ENCODE results near the gene ZNF655. TPM values are rescaled to one million over a fixed set of nuclear protein-coding genes. Genes with fewer than 3 reads are reported as not detected.

Gene ZNF655
- total RNA-seq, 1 experiment from 2014 or later = not detected

GRCh38 chr7:99531354-99531765 lies 27.1 kb upstream of the ZNF655 start:
- H3K4me1 Mint-ChIP-seq (ENCODE audit: low read depth, unreplicated experiment) = no peaks in the 10 kb centered on the region

DNA sequence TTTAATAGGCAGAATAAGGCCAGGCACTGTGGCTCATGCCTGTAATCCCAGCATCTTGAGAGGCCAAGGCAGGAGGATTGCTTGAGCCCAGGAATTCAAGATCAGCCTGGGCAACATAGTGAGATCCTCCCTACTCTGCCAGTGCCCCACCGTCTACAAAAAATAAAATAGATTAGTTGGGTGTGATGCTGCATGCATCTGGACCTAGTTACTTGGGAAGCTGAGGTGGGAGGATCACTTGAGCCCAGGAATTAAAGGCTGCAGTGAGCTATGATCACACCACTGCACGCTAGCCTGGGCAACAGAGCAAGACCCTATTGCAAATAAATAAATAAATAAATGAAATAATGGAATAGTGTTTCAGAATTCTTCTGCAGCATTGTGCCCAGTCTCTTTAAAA lies 22.8 kb upstream of the ZNF655 start:
- H3K27ac Mint-ChIP-seq (ENCODE audit: unreplicated experiment) = no peak overlapping the region
- no peaks in the 10 kb centered on the region for H3K4me1 Mint-ChIP-seq (ENCODE audit: low read depth, unreplicated experiment)
- peaks cover 12% of the 10 kb centered on the region for H3K9me3 Mint-ChIP-seq (ENCODE audit: low read depth, unreplicated experiment)
- TF ChIP-seq, protein P1, sequence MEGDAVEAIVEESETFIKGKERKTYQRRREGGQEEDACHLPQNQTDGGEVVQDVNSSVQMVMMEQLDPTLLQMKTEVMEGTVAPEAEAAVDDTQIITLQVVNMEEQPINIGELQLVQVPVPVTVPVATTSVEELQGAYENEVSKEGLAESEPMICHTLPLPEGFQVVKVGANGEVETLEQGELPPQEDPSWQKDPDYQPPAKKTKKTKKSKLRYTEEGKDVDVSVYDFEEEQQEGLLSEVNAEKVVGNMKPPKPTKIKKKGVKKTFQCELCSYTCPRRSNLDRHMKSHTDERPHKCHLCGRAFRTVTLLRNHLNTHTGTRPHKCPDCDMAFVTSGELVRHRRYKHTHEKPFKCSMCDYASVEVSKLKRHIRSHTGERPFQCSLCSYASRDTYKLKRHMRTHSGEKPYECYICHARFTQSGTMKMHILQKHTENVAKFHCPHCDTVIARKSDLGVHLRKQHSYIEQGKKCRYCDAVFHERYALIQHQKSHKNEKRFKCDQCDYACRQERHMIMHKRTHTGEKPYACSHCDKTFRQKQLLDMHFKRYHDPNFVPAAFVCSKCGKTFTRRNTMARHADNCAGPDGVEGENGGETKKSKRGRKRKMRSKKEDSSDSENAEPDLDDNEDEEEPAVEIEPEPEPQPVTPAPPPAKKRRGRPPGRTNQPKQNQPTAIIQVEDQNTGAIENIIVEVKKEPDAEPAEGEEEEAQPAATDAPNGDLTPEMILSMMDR (IDR thresholded peaks at IDR 0.05; ENCODE audit: unreplicated experiment) = no peak
- H3K4me3 Mint-ChIP-seq (ENCODE audit: low read depth, unreplicated experiment) = no peak overlapping the region
- CTCF ChIA-PET = no interaction called here
- intact Hi-C loops (cut with micrococcal nuclease; ENCODE audit: unreplicated experiment) = no loop called here
- no peaks in the 10 kb centered on the region for H3K27me3 Mint-ChIP-seq (ENCODE audit: unreplicated experiment)
- DNase-seq = no peak
- BruUV-seq (replicated peaks) = no TSS peak
- peaks cover 8% of the 10 kb centered on the region for H3K36me3 Mint-ChIP-seq (ENCODE audit: insufficient read depth, unreplicated experiment)

More at GRCh38 chr7:99531354-99531765, 27.1 kb upstream of the ZNF655 start:
- CTCF ChIA-PET = no interaction called here
- TF ChIP-seq, protein P1 (IDR thresholded peaks at IDR 0.05; ENCODE audit: unreplicated experiment) = no peak
- Mint-ChIP-seq H3K27me3 (ENCODE audit: unreplicated experiment) (no peaks in the 10 kb centered on the region), H3K27ac (ENCODE audit: unreplicated experiment) (no peak overlapping the region), H3K4me3 (ENCODE audit: low read depth, unreplicated experiment) (no peak overlapping the region), H3K36me3 (ENCODE audit: insufficient read depth, unreplicated experiment) (peaks cover 31% of the 10 kb centered on the region), H3K9me3 (ENCODE audit: low read depth, unreplicated experiment) (peaks cover 12% of the 10 kb centered on the region)
- BruUV-seq (replicated peaks) = no TSS peak
- intact Hi-C loops (cut with micrococcal nuclease; ENCODE audit: unreplicated experiment) = no loop called here
- DNase-seq = no peak

DNA sequence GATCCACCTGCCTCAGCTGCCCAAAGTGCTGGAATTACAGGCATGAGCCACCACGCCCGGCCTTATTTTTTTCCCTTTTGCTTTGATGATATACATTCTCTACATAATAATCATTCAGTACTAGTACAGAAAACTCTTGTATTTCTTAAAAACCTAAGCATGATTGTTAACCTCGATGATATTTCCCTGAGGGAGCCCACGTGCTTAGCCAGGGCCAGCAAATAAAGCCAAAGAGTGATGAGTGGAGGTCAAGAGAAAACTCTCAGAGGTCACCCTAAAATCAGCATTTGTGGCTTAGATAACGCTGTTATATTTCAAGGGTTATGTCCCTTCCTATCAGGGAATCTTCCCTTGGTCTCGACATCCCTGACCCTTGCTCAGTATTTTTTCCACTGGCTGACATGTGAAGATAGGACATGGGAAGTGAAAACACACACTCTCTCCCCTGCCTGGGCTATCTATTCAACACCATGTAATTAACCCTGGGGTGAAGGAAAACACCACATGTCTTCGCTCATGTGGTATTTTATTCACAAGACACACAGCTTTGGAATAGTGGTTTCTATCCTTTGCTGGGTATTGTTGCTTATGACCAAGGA lies 19.1 kb upstream of the ZNF655 start:
- BruUV-seq (replicated peaks) = no TSS peak
- Mint-ChIP-seq H3K27me3 (ENCODE audit: unreplicated experiment) (no peaks in the 10 kb centered on the region), H3K36me3 (ENCODE audit: insufficient read depth, unreplicated experiment) (peaks cover 10% of the 10 kb centered on the region), H3K4me1 (ENCODE audit: low read depth, unreplicated experiment) (no peaks in the 10 kb centered on the region), H3K4me3 (ENCODE audit: low read depth, unreplicated experiment) (no peak overlapping the region), H3K9me3 (ENCODE audit: low read depth, unreplicated experiment) (peaks cover 2% of the 10 kb centered on the region), H3K27ac (ENCODE audit: unreplicated experiment) (no peak overlapping the region)
- CTCF ChIA-PET = interaction anchor here (0.7 kb wide), 1 partner anchor 328 kb away, joined by 3 read pairs; no protein-coding TSS in a partner anchor
- TF ChIP-seq, protein P1 (IDR thresholded peaks at IDR 0.05; ENCODE audit: unreplicated experiment) = no peak
- no peak for DNase-seq
- intact Hi-C loops (cut with micrococcal nuclease; ENCODE audit: unreplicated experiment) = no loop called here

DNA sequence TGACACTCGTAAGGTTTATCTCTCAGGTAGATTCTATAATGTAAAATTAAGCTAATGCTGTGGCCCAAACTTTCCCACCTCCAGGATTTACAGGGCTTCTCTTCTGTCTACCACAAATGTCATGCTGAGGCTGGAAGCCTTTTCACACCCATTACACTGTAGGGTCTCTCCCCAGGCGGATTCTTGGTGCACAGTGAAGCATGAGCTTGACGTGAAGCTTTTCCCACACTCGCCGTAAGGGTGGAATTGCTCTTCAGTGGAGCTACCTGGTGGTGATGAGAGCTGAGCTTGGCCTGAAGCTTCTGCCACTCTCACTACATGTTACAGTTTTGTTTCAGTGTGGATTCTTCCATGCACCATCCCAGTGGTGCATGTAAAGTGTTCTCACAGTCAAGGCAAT lies 17.9 kb upstream of the ZNF655 start:
- BruUV-seq (replicated peaks) = no TSS peak
- intact Hi-C loops (cut with micrococcal nuclease; ENCODE audit: unreplicated experiment) = no loop called here
- Mint-ChIP-seq H3K9me3 (ENCODE audit: low read depth, unreplicated experiment) (peaks cover 2% of the 10 kb centered on the region), H3K4me1 (ENCODE audit: low read depth, unreplicated experiment) (no peaks in the 10 kb centered on the region), H3K27ac (ENCODE audit: unreplicated experiment) (no peak overlapping the region), H3K4me3 (ENCODE audit: low read depth, unreplicated experiment) (no peak overlapping the region), H3K36me3 (ENCODE audit: insufficient read depth, unreplicated experiment) (peaks cover 10% of the 10 kb centered on the region), H3K27me3 (ENCODE audit: unreplicated experiment) (no peaks in the 10 kb centered on the region)
- no peak for DNase-seq
- CTCF ChIA-PET = no interaction called here
- TF ChIP-seq, protein P1 (IDR thresholded peaks at IDR 0.05; ENCODE audit: unreplicated experiment) = no peak

Measured in Calu3 (cell line).